Panc1 (cell line): Measurements from ENCODE around the gene TIGAR.

ENCODE experiments used
- POLR2AphosphoS5 ChIP-seq: IDR thresholded peaks from 2 replicates; pipeline ENCODE4 v1.6.1; 2012; ENCODE audit warnings: mild to moderate bottlenecking, low read depth, low read length, moderate library complexity
- REST ChIP-seq, 2 experiments: IDR thresholded peaks; 2 replicates each; pipeline ENCODE4 v1.6.1; 2011 to 2012; ENCODE audit warnings: low read depth in 2 of 2, control low read depth in 1 of 2, low read length in 1 of 2, mild to moderate bottlenecking in 1 of 2, moderate library complexity in 1 of 2; ENCODE audit not compliant: insufficient read depth in 1 of 2
- SIN3A ChIP-seq: IDR thresholded peaks from 2 replicates; pipeline ENCODE4 v1.6.1; 2012; ENCODE audit warnings: low read depth, mild to moderate bottlenecking, low read length, moderate library complexity, borderline replicate concordance; ENCODE audit not compliant: insufficient read depth
- TCF7L2 ChIP-seq: IDR thresholded peaks from 2 replicates; pipeline ENCODE4 v1.6.1; 2011; ENCODE audit warnings: mild to moderate bottlenecking, low read depth, low read length, inconsistent platforms
- TF ChIP-seq, protein P1 (sequence below): fragments of 450-650 bp; IDR thresholded peaks from 2 replicates; pipeline ENCODE4 v1.5.1; 2017; ENCODE audit warnings: mild to moderate bottlenecking

GRCh38 chr12:4282892-4283511 lies 38.0 kb upstream of the TIGAR start:
- no peak for TF ChIP-seq SIN3A
- TF ChIP-seq, protein P1, sequence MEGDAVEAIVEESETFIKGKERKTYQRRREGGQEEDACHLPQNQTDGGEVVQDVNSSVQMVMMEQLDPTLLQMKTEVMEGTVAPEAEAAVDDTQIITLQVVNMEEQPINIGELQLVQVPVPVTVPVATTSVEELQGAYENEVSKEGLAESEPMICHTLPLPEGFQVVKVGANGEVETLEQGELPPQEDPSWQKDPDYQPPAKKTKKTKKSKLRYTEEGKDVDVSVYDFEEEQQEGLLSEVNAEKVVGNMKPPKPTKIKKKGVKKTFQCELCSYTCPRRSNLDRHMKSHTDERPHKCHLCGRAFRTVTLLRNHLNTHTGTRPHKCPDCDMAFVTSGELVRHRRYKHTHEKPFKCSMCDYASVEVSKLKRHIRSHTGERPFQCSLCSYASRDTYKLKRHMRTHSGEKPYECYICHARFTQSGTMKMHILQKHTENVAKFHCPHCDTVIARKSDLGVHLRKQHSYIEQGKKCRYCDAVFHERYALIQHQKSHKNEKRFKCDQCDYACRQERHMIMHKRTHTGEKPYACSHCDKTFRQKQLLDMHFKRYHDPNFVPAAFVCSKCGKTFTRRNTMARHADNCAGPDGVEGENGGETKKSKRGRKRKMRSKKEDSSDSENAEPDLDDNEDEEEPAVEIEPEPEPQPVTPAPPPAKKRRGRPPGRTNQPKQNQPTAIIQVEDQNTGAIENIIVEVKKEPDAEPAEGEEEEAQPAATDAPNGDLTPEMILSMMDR: no peak
- TF ChIP-seq REST (IDR thresholded peaks at IDR 0.05; ENCODE audit: insufficient read depth in 1 of 2, low read depth in 2 of 2, low read length in 1 of 2): no peak
- no peak for TF ChIP-seq POLR2AphosphoS5
- no peak for TF ChIP-seq TCF7L2
